Body of pancreas (tissue), 4 donors: Measurements from ENCODE around the gene CLIP2. TPM values are rescaled to one million over a fixed set of nuclear protein-coding genes. Genes with fewer than 3 reads are reported as not detected.

Experiments
- ATAC-seq: fragments of 150-250 bp; one replicate; pipeline ENCODE4 v1.9.1; 2016
- DNase-seq, 4 donors: peaks; one replicate each; pipeline ENCODE4 v3.0.0-alpha.2; 2019
- H3K27ac ChIP-seq, 4 donors: fragments of 200-600 bp; sonication (generic); 1 replicate in 3 of 4; 2 replicates in 1 of 4; pipeline versions ENCODE4 v1.5.1 to v1.6.1; 2016 to 2019; ENCODE audit warnings: mild to moderate bottlenecking in 1 of 4, mixed read lengths in 1 of 4, moderate library complexity in 1 of 4
- H3K27me3 ChIP-seq, 2 donors: fragments of 200-600 bp; sonication (generic); one replicate each; pipeline ENCODE4 v1.6.0; 2016; ENCODE audit warnings: mild to moderate bottlenecking in 1 of 2
- H3K36me3 ChIP-seq, 2 donors: fragments of 200-600 bp; sonication (generic); replicated peaks in 1 of 2; 2 replicates each; pipeline ENCODE4 v1.5.1; 2016; ENCODE audit warnings: low read depth in 2 of 2; ENCODE audit not compliant: insufficient read depth in 1 of 2
- H3K4me1 ChIP-seq: fragments of 200-600 bp; sonication (generic); one replicate; pipeline ENCODE4 v1.6.0; 2016
- H3K4me3 ChIP-seq, 2 donors: fragments of 200-600 bp; sonication (generic); 1 replicate in 1 of 2; 2 replicates in 1 of 2; pipeline ENCODE4 v1.5.1; 2016 to 2019
- H3K9me3 ChIP-seq, 3 donors: fragments of 200-600 bp; sonication (generic); 1 replicate in 2 of 3; 2 replicates in 1 of 3; pipeline ENCODE4 v1.5.1; 2016
- POLR2A ChIP-seq, 3 donors: fragments of 450-650 bp; IDR thresholded peaks; one replicate each; pipeline ENCODE4 v1.6.1; 2016; ENCODE audit warnings: antibody characterized with exemption in 3 of 3, mild to moderate bottlenecking in 2 of 3
- WGBS, 2 donors: methylation state at CpG; one replicate each; pipeline ENCODE4 v1.1.5; 2017; 5-methylcytosine and 5-hydroxymethylcytosine counted together
- intact Hi-C: fragments of 100-400 bp; cut with DNase I; formaldehyde crosslinking; loops from one replicate; pipeline ENCODE4 v1.15.1; 2023
- total RNA-seq, 2 donors: library from RNA; depleted of rRNA; stranded (reverse); fragments of >200 nt; gene quantifications; one replicate each; pipeline ENCODE4 v1.1.0, GENCODE V29; 2016
- TF ChIP-seq, protein P1 (sequence below), 7 experiments: fragments of 450-650 bp in 4 of 7; fragments of 200-600 bp in 3 of 7; sonication (generic) in 3 of 7; IDR thresholded peaks; one replicate each; pipeline ENCODE4 v1.5.1; 2016 to 2019; ENCODE audit warnings: antibody characterized with exemption in 7 of 7

The CLIP2 gene
- total RNA-seq, 2 donors from 2014 or later = 31.6 to 120 TPM

GRCh38 chr7:74364061-74364460, 74.9 kb downstream of the CLIP2 start:
- H3K36me3 ChIP-seq = peaks cover 0 to 10% of the 10 kb centered on the region in 2 donors
- H3K27ac ChIP-seq = no peak overlapping the region
- no peaks in the 10 kb centered on the region for H3K27me3 ChIP-seq
- ATAC-seq = no peak
- intact Hi-C loops = no loop called here
- H3K4me1 ChIP-seq = no peaks in the 10 kb centered on the region
- no peaks in the 10 kb centered on the region for H3K9me3 ChIP-seq
- no peak overlapping the region for H3K4me3 ChIP-seq
- no peak for DNase-seq
- TF ChIP-seq POLR2A (IDR thresholded peaks at IDR 0.05) = no peak
- TF ChIP-seq, protein P1, sequence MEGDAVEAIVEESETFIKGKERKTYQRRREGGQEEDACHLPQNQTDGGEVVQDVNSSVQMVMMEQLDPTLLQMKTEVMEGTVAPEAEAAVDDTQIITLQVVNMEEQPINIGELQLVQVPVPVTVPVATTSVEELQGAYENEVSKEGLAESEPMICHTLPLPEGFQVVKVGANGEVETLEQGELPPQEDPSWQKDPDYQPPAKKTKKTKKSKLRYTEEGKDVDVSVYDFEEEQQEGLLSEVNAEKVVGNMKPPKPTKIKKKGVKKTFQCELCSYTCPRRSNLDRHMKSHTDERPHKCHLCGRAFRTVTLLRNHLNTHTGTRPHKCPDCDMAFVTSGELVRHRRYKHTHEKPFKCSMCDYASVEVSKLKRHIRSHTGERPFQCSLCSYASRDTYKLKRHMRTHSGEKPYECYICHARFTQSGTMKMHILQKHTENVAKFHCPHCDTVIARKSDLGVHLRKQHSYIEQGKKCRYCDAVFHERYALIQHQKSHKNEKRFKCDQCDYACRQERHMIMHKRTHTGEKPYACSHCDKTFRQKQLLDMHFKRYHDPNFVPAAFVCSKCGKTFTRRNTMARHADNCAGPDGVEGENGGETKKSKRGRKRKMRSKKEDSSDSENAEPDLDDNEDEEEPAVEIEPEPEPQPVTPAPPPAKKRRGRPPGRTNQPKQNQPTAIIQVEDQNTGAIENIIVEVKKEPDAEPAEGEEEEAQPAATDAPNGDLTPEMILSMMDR (IDR thresholded peaks at IDR 0.05) = no peak
- WGBS, 2 donors = 78 to 81% methylated on average over 3 to 6 of the region's 7 CpGs

DNA sequence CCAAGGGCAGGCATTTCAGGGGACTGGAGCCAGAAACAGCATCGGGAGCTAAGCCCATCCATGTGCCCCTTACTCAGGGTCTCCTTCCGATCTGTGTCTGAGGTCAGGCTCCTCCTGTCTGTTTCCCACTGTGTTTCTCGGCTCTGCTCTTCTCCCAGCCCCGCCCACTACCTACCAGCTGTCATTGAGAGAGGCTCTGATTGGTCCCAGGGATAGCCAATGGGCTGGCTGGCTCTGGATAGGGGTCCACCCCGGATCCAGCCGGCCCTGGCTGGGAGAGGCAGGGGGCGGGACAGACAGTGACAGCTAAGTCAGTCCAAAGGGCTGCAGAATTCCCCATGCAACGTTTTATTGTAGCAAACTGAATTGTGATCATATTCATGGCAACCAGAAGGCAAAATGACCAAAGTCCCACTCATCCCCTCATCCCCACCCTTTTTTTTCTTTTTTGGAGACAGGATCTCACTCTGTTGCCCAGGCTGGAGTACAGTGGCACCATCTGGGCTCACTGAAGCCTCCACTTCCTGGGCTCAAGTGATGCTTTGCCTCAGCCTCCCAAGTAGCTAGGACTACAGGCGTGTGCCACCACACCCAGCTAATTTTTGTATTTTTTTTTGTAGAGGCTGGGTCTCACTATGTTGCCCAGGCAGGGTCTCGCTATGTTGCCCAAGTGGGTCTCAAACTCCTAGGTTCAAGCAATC, 76.3 kb downstream of the CLIP2 start:
- DNase-seq (peak in 1 of 4 donors; percentile 31), ATAC-seq (peak; percentile 42)
- Histone ChIP-seq H3K4me1 (no peaks in the 10 kb centered on the region), H3K27ac (no peak overlapping the region), H3K9me3 (no peaks in the 10 kb centered on the region), H3K4me3 (no peak overlapping the region), H3K27me3 (no peaks in the 10 kb centered on the region), H3K36me3 (peaks cover 0 to 5% of the 10 kb centered on the region in 2 donors)
- intact Hi-C loops = no loop called here
- 74 to 83% methylated on average over 9 to 10 of the region's 10 CpGs for WGBS, 2 donors
- TF ChIP-seq, protein P1 (IDR thresholded peaks at IDR 0.05) = no peak
- no peak for TF ChIP-seq POLR2A (IDR thresholded peaks at IDR 0.05)

DNA sequence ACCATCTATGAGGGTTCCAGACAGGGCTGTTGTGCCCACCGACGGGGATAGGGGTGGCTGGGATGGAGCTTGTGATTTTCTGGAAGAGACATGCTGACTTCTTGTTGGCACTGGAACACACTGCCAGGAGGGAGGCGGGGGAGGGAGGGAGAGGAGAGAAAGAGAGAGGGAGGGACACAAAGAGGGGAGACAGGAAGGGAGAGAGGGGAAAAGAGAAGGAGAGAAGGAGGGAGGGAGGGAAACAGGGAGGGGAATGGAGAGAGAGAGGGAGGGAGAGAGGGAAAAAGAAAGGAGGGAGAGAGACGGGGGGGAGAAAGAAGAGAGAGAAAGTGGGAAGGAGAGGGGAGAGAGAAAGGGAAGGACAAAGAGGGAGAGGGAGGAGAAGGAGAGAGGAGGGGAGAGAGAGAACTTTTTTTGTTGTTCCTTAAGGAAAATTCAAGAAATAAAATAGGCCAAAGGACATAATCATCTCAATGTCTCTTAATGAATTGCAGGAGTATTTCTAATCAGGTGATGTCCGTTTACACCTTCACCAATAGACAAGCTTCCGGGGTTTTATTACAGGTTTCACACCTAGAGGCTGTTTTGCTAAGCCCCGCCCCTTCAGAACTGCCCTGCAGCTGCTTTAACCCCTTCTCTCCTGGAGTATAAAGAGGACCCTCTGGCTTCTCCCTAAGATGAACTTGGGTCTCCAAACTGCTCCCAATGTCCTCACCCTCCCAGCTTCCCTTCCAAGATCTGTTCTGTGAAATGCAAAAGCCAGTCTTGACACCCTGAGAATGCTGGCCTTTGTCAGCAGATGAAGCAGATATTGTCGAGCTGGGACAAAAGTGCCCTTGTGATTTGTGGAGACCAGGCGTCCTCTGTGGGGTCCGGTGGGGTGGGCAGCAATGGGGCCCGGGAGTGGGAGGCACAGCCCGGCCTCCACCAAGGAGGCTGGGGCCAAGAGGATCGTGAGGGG, 82.5 kb downstream of the CLIP2 start:
- no peak for TF ChIP-seq POLR2A (IDR thresholded peaks at IDR 0.05)
- TF ChIP-seq, protein P1 (IDR thresholded peaks at IDR 0.05) = no peak
- no peak overlapping the region for H3K4me3 ChIP-seq
- intact Hi-C loops = no loop called here
- H3K27ac ChIP-seq = peak overlapping the region in 3 of 4 donors; percentile 14 to 38 (median 19)
- WGBS, 2 donors = 34 to 35% methylated on average over 11 to 13 of the region's 13 CpGs
- H3K4me1 ChIP-seq = peaks cover 16% of the 10 kb centered on the region
- H3K36me3 ChIP-seq = peaks cover 0 to 2% of the 10 kb centered on the region in 2 donors
- no peaks in the 10 kb centered on the region for H3K27me3 ChIP-seq
- DNase-seq (peak; percentile 41 to 60 (median 50)), ATAC-seq (peak; percentile 59)
- H3K9me3 ChIP-seq = no peaks in the 10 kb centered on the region

GRCh38 chr7:74372511-74373111, 83.4 kb downstream of the CLIP2 start:
- intact Hi-C loops = no loop called here
- Histone ChIP-seq H3K4me3 (no peak overlapping the region), H3K36me3 (peaks cover 0 to 2% of the 10 kb centered on the region in 2 donors), H3K9me3 (no peaks in the 10 kb centered on the region), H3K27me3 (no peaks in the 10 kb centered on the region), H3K4me1 (peaks cover 16% of the 10 kb centered on the region), H3K27ac (peak overlapping the region in 1 of 4 donors; percentile 19)
- DNase-seq (no peak), ATAC-seq (peak; percentile 14)
- 63 to 77% methylated on average over 22 to 27 of the region's 28 CpGs for WGBS, 2 donors
- TF ChIP-seq POLR2A (IDR thresholded peaks at IDR 0.05) = no peak
- TF ChIP-seq, protein P1 (IDR thresholded peaks at IDR 0.05) = no peak
